IgD-negative memory B cell (primary cell): ENCODE data around the gene HSD17B3. TPM values are rescaled to one million over a fixed set of nuclear protein-coding genes. Genes with fewer than 3 reads are reported as not detected.
"Not testable (repeated sequence)": the region's sequence is repeated elsewhere in the genome, so short reads cannot be mapped to it uniquely, and the experiment has no call there.

Source experiments
- H3K27ac Mint-ChIP-seq, 3 donors: one replicate each; pipeline ENCODE4 v1.8.0; 2020 to 2022; ENCODE audit warnings: mild to moderate bottlenecking in 3 of 3, mixed read lengths in 3 of 3, moderate library complexity in 1 of 3
- H3K27me3 Mint-ChIP-seq: one replicate; pipeline ENCODE4 v1.8.0; 2021; ENCODE audit warnings: mixed read lengths
- H3K36me3 Mint-ChIP-seq: one replicate; pipeline ENCODE4 v1.8.0; 2020; ENCODE audit warnings: mild to moderate bottlenecking, mixed read lengths
- H3K4me1 Mint-ChIP-seq, 3 donors: one replicate each; pipeline ENCODE4 v1.8.0; 2020 to 2022; ENCODE audit warnings: mixed read lengths in 3 of 3, mild to moderate bottlenecking in 1 of 3
- H3K4me3 Mint-ChIP-seq, 4 donors: one replicate each; pipeline ENCODE4 v1.8.0; 2020 to 2022; ENCODE audit warnings: mild to moderate bottlenecking in 4 of 4, mixed read lengths in 4 of 4, moderate library complexity in 3 of 4
- H3K9me3 Mint-ChIP-seq, 3 donors: one replicate each; pipeline ENCODE4 v1.8.0; 2020 to 2021; ENCODE audit warnings: mixed read lengths in 3 of 3, mild to moderate bottlenecking in 1 of 3
- polyA plus RNA-seq: library from polyadenylated mRNA; unstranded; fragments of 300-500 nt; fragmentation: Illumina TruSeq; gene quantifications from one replicate; pipeline ENCODE4 v1.2.3, GENCODE V29; 2021

The HSD17B3 gene
- polyA plus RNA-seq, 1 donor from 2014 or later, result not detected

GRCh38 chr9:96274939-96275338 is 27.0 kb downstream of the HSD17B3 start:
- peaks cover 9 to 16% (median 13%) of the 10 kb centered on the region in 3 donors for H3K9me3 Mint-ChIP-seq
- H3K27ac Mint-ChIP-seq, result no peak overlapping the region
- no peak overlapping the region for H3K4me3 Mint-ChIP-seq
- no peaks in the 10 kb centered on the region for H3K4me1 Mint-ChIP-seq
- no peaks in the 10 kb centered on the region for H3K36me3 Mint-ChIP-seq
- peaks cover 2% of the 10 kb centered on the region for H3K27me3 Mint-ChIP-seq

GRCh38 chr9:96270236-96270744 is 31.7 kb downstream of the HSD17B3 start:
- Mint-ChIP-seq H3K4me1 (no peaks in the 10 kb centered on the region), H3K4me3 (no peak overlapping the region), H3K9me3 (peaks cover 7 to 16% (median 8%) of the 10 kb centered on the region in 3 donors), H3K36me3 (no peaks in the 10 kb centered on the region), H3K27ac (no peak overlapping the region), H3K27me3 (peaks cover 6% of the 10 kb centered on the region)

DNA sequence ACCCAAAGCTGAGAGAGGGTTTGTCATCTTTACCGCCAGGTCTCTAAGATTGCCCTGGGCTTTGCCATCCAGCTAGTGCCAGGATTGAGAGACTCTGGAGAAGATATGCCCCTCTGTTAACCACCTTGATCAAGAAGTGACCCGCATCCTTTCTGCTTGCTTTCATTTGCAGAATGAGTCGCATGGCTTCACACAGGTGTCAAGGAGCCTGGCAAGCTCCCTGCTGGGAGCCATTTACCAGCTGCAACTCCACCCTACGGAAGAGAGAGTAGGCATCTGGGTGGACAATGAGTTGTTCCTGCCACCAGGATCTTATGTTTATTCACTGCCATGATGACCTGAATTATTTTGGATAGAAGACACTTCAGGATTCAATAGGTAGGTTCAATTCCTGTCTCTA is 43.0 kb downstream of the HSD17B3 start:
- H3K9me3 Mint-ChIP-seq, result no peaks in the 10 kb centered on the region
- peaks cover 2% of the 10 kb centered on the region for H3K36me3 Mint-ChIP-seq
- H3K27ac Mint-ChIP-seq, result no peak overlapping the region
- H3K27me3 Mint-ChIP-seq, result peaks cover 12% of the 10 kb centered on the region
- no peak overlapping the region for H3K4me3 Mint-ChIP-seq
- no peaks in the 10 kb centered on the region for H3K4me1 Mint-ChIP-seq

- peaks cover 2% of the 10 kb centered on the region for H3K36me3 Mint-ChIP-seq
- H3K9me3 Mint-ChIP-seq, result no peaks in the 10 kb centered on the region
- H3K27ac Mint-ChIP-seq, result no peak overlapping the region
- H3K27me3 Mint-ChIP-seq, result peaks cover 19% of the 10 kb centered on the region
- H3K4me1 Mint-ChIP-seq, result peaks cover 0 to 7% (median 0%) of the 10 kb centered on the region in 3 donors
- H3K4me3 Mint-ChIP-seq, result no peak overlapping the region
Observed at GRCh38 chr9:96256800-96257199, 45.2 kb downstream of the HSD17B3 start.

DNA sequence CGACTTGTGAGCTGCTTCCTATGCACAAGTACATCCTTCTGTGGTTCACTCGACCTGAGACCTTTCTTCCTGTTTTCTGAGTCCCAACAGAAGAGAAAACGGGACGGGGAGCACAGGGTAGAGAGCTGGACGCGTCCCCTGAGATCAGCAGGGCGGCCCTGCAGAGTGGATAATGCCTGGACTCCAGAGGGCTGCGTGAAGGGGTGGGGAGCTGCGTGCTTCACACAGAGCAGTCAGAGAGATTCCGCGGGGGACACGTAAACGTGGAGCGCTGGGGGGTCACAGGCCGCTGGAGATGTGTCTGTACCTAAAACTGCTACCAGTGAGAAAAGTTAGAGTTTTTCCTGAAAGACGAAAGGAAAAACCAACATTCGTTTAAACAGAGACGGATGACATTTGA is 46.3 kb downstream of the HSD17B3 start:
- Mint-ChIP-seq H3K4me3 (peak overlapping the region in 1 of 4 donors; percentile 55), H3K9me3 (no peaks in the 10 kb centered on the region), H3K4me1 (peaks cover 0 to 7% (median 0%) of the 10 kb centered on the region in 3 donors), H3K27ac (no peak overlapping the region), H3K27me3 (peaks cover 21% of the 10 kb centered on the region), H3K36me3 (peaks cover 2% of the 10 kb centered on the region)

DNA sequence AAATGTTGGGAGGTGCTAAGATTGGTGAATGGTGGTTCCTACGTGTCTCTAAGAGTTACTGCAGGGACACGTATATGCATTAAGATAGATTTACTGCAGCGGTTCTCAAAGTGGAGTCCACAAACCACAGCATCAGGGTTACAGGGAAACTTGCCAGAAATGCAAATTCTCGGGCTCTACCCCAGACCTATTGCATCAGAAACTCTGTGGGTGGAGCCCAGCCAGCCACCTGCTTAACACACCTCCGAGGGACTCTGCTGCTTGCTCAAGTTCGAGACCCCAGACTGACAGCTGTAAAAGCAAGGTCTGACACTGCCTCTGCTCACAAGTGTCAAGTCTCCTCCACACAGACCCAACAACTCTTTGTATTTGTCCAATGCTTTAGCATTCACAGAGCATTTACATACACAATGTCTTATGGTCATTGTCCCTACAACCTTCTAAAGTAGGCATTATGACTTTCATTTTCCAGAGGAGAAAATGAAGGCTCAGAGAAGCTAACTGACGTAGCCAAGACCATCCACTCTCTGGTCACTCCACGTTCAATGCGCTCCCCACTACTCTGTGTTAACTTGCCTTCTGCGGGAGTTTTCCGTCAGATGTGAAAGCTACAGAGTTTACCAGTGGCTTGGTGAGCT is 48.8 kb downstream of the HSD17B3 start:
- H3K27ac Mint-ChIP-seq, result no peak overlapping the region
- peaks cover 19% of the 10 kb centered on the region for H3K27me3 Mint-ChIP-seq
- no peak overlapping the region for H3K4me3 Mint-ChIP-seq
- H3K36me3 Mint-ChIP-seq, result peaks cover 2% of the 10 kb centered on the region
- no peaks in the 10 kb centered on the region for H3K9me3 Mint-ChIP-seq
- peaks cover 0 to 7% (median 0%) of the 10 kb centered on the region in 3 donors for H3K4me1 Mint-ChIP-seq

DNA sequence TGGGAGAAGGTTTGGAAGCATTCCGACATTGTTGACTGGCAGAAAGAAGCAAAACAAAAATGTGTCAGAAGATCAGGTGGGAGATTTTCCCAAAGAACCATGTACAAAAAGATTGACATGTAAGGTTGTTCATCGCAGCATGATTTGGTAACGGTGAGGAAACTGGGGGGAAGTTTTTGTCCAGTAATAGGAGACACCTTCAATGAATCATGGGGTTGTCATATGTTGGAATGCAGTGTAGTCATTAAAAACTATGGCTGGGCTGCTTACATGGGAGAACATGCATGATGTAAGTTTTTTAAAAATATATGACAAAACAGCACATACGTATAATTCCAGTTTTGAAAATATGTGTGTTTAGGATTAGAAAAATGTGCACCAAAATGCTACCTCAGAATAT is 50.5 kb downstream of the HSD17B3 start:
- Mint-ChIP-seq H3K4me3 (no peak overlapping the region), H3K4me1 (peaks cover 0 to 7% (median 0%) of the 10 kb centered on the region in 3 donors), H3K27me3 (peaks cover 16% of the 10 kb centered on the region), H3K36me3 (no peaks in the 10 kb centered on the region), H3K9me3 (no peaks in the 10 kb centered on the region), H3K27ac (no peak overlapping the region)

GRCh38 chr9:96249746-96250145 is 52.2 kb downstream of the HSD17B3 start:
- H3K27ac Mint-ChIP-seq, result no peak overlapping the region
- no peaks in the 10 kb centered on the region for H3K36me3 Mint-ChIP-seq
- H3K4me1 Mint-ChIP-seq, result peaks cover 0 to 7% (median 0%) of the 10 kb centered on the region in 3 donors
- H3K4me3 Mint-ChIP-seq, result no peak overlapping the region
- H3K27me3 Mint-ChIP-seq, result peaks cover 19% of the 10 kb centered on the region
- H3K9me3 Mint-ChIP-seq, result no peaks in the 10 kb centered on the region

- Mint-ChIP-seq H3K9me3 (no peaks in the 10 kb centered on the region), H3K27me3 (peaks cover 14% of the 10 kb centered on the region), H3K4me3 (no peak overlapping the region), H3K36me3 (no peaks in the 10 kb centered on the region), H3K27ac (no peak overlapping the region), H3K4me1 (no peaks in the 10 kb centered on the region)
Observed at GRCh38 chr9:96246267-96246671, 55.7 kb downstream of the HSD17B3 start.

- Mint-ChIP-seq H3K27me3 (peaks cover 15% of the 10 kb centered on the region), H3K9me3 (peaks cover 0 to 1% (median 0%) of the 10 kb centered on the region in 3 donors), H3K4me1 (no peaks in the 10 kb centered on the region), H3K36me3 (no peaks in the 10 kb centered on the region), H3K27ac (no peak overlapping the region), H3K4me3 (no peak overlapping the region)
Observed at GRCh38 chr9:96245399-96245798, 56.6 kb downstream of the HSD17B3 start.

- Mint-ChIP-seq H3K27ac (no peak overlapping the region), H3K9me3 (peaks cover 0 to 1% (median 0%) of the 10 kb centered on the region in 3 donors), H3K36me3 (peaks cover 2% of the 10 kb centered on the region), H3K27me3 (peaks cover 24% of the 10 kb centered on the region), H3K4me1 (no peaks in the 10 kb centered on the region), H3K4me3 (no peak overlapping the region)
Observed at GRCh38 chr9:96243778-96244177, 58.2 kb downstream of the HSD17B3 start.

GRCh38 chr9:96242811-96243210 is 59.2 kb downstream of the HSD17B3 start:
- peaks cover 2% of the 10 kb centered on the region for H3K36me3 Mint-ChIP-seq
- no peak overlapping the region for H3K27ac Mint-ChIP-seq
- peaks cover 21% of the 10 kb centered on the region for H3K27me3 Mint-ChIP-seq
- H3K4me3 Mint-ChIP-seq, result no peak overlapping the region
- H3K9me3 Mint-ChIP-seq, result peaks cover 0 to 1% (median 0%) of the 10 kb centered on the region in 3 donors
- H3K4me1 Mint-ChIP-seq, result no peaks in the 10 kb centered on the region

- H3K27me3 Mint-ChIP-seq, result peaks cover 21% of the 10 kb centered on the region
- H3K27ac Mint-ChIP-seq, result peak overlapping the region in 1 of 3 donors; percentile 80
Observed at GRCh38 chr9:96241391-96241809, 60.6 kb downstream of the HSD17B3 start.

DNA sequence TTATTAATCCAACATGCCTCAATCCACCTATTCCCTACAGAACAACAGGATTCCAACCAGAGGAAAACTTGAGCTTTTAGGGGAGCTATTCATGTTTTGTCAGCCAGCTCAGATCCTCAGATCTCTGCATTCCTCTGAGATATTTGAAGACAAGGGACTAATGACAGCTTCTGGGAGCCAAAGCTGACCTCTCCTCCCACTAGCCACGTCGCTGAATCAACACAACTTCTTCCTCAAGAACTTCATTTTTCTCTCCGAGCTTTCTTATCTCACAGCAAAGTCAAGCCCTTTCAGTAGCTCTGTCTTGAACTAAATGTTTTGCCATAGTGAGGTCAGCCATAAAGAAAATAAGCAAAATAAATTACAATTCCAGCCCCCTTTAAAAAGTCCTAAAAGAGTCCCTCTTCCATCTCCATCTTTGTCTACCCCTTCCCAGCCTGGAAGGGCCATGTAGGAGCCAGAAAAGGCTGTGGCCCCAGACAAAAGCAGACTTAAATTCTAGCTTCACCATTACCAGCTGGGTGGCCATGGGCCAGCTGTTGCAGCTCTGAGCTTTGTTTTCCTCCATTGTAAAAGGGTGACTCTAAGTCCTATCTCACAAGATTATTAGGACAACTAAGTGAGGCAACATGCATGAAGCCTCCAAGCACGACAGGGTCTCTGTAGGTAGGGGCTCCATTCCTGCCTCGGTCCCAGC is 65.0 kb downstream of the HSD17B3 start:
- Mint-ChIP-seq H3K36me3 (peaks cover 2% of the 10 kb centered on the region), H3K4me3 (no peak overlapping the region), H3K27ac (no peak overlapping the region), H3K27me3 (peaks cover 17% of the 10 kb centered on the region), H3K4me1 (no peaks in the 10 kb centered on the region), H3K9me3 (peaks cover 0 to 1% (median 0%) of the 10 kb centered on the region in 3 donors)

More at GRCh38 chr9:96241391-96241809, 60.6 kb downstream of the HSD17B3 start:
- Mint-ChIP-seq H3K36me3 (peaks cover 2% of the 10 kb centered on the region), H3K4me3 (no peak overlapping the region), H3K4me1 (no peaks in the 10 kb centered on the region), H3K9me3 (peaks cover 0 to 1% (median 0%) of the 10 kb centered on the region in 3 donors)

DNA sequence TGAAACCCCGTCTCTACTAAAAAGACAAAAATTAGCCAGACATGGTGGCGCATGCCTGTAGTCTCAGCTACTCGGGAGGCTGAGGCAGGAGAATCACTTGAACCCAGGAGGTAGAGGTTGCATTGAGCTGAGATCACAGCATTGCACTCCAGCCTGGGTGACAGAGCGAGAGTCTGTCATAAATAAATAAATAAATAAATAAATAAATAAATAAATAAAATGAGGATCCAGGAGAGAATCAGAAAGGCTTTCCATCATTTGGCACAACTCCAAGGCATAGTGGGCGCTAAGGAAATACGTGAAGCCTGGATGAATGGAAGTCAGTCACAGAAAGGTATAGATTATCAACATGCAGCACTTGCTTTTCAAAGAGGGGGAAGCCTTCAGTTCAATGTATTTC is 65.6 kb downstream of the HSD17B3 start:
- H3K27me3 Mint-ChIP-seq, result peaks cover 19% of the 10 kb centered on the region
- not testable (repeated sequence) for H3K4me3 Mint-ChIP-seq, H3K36me3 Mint-ChIP-seq, H3K27ac Mint-ChIP-seq, H3K9me3 Mint-ChIP-seq, H3K4me1 Mint-ChIP-seq
